Amniotic epithelial cell (primary cell): ENCODE data around the gene B4GALT3.
A peak's percentile ranks its signal among the peaks of the same experiment; 100 is the strongest.

Experiments used
- DNase-seq: peaks from one replicate; pipeline ENCODE4 v3.0.0-alpha.2; 2010; ENCODE audit warnings: low read depth

The B4GALT3 gene

GRCh38 chr1:161206411-161207140, 29.3 kb upstream of the B4GALT3 start:
- peak; percentile 37 for DNase-seq

- peak; percentile 99 for DNase-seq
Observed at GRCh38 chr1:161201836-161202712, 24.8 kb upstream of the B4GALT3 start, which contains the start of gene NDUFS2. Gene NDUFS2, plus strand, starts transcription at chr1:161202367. Its CDS starts 19 bp downstream, at chr1:161202386.

GRCh38 chr1:161200992-161201835, 23.9 kb upstream of the B4GALT3 start:
- no peak for DNase-seq

- no peak for DNase-seq
Observed at GRCh38 chr1:161200421-161200991, 23.2 kb upstream of the B4GALT3 start.

GRCh38 chr1:161199506-161200139, 22.3 kb upstream of the B4GALT3 start:
- DNase-seq: no peak

- no peak for DNase-seq
Observed at GRCh38 chr1:161198897-161199431, 21.7 kb upstream of the B4GALT3 start, which contains the start of gene ADAMTS4. Gene ADAMTS4, minus strand, starts transcription at chr1:161199054. Its CDS starts 427 bp downstream, at chr1:161198627.

GRCh38 chr1:161198194-161198896, 21.0 kb upstream of the B4GALT3 start:
- no peak for DNase-seq

GRCh38 chr1:161197560-161198193, 20.4 kb upstream of the B4GALT3 start:
- no peak for DNase-seq

- peak; percentile 85 for DNase-seq
Observed at GRCh38 chr1:161196521-161197451, 19.5 kb upstream of the B4GALT3 start.

- no peak for DNase-seq
Observed at GRCh38 chr1:161196111-161196510, 18.8 kb upstream of the B4GALT3 start.

- no peak for DNase-seq
Observed at GRCh38 chr1:161195171-161195570, 17.9 kb upstream of the B4GALT3 start.

GRCh38 chr1:161193561-161194235, 16.4 kb upstream of the B4GALT3 start:
- no peak for DNase-seq

GRCh38 chr1:161192476-161193465, 15.5 kb upstream of the B4GALT3 start:
- peak; percentile 61 for DNase-seq

GRCh38 chr1:161191971-161192370, 14.7 kb upstream of the B4GALT3 start:
- DNase-seq: no peak

- DNase-seq: no peak
Observed at GRCh38 chr1:161190962-161191521, 13.7 kb upstream of the B4GALT3 start.

GRCh38 chr1:161189036-161189435, 11.7 kb upstream of the B4GALT3 start:
- peak; percentile 70 for DNase-seq
